HEK293T (cell line): ENCODE results near the gene IDH2.
"Not testable (repeated sequence)": the region's sequence is repeated elsewhere in the genome, so short reads cannot be mapped to it uniquely, and the experiment has no call there.

Experiments
- BHLHE40 ChIP-seq: fragments of 450-650 bp; IDR thresholded peaks from 2 replicates; pipeline ENCODE4 v1.6.1; 2016; ENCODE audit warnings: mild to moderate bottlenecking, moderate library complexity, borderline replicate concordance
- CTBP1 ChIP-seq: fragments of 450-650 bp; IDR thresholded peaks from 2 replicates; pipeline ENCODE4 v1.6.1; 2016; ENCODE audit warnings: borderline replicate concordance
- FOXA1 ChIP-seq: fragments of 450-650 bp; IDR thresholded peaks from 2 replicates; pipeline ENCODE4 v1.6.1; 2016; ENCODE audit warnings: mild to moderate bottlenecking
- FOXM1 ChIP-seq: fragments of 450-650 bp; IDR thresholded peaks from 2 replicates; pipeline ENCODE4 v1.6.1; 2017; ENCODE audit warnings: mild to moderate bottlenecking, borderline replicate concordance
- HDGF ChIP-seq: fragments of 450-650 bp; IDR thresholded peaks from 2 replicates; pipeline ENCODE4 v1.6.1; 2017; ENCODE audit warnings: antibody characterized with exemption, borderline replicate concordance
- L3MBTL2 ChIP-seq: fragments of 450-650 bp; conservative IDR thresholded peaks from 2 replicates; pipeline ENCODE4 v1.6.1; 2016; ENCODE audit warnings: mild to moderate bottlenecking
- SP1 ChIP-seq: fragments of 450-650 bp; IDR thresholded peaks from 2 replicates; pipeline ENCODE4 v1.6.1; 2017
- SUZ12 ChIP-seq: fragments of 450-650 bp; IDR thresholded peaks from 2 replicates; pipeline ENCODE4 v1.6.1; 2016; ENCODE audit warnings: mild to moderate bottlenecking
- TARDBP ChIP-seq: fragments of 450-650 bp; IDR thresholded peaks from 2 replicates; pipeline ENCODE4 v1.6.1; 2016
- TF ChIP-seq, protein P1 (sequence below): fragments of 450-650 bp; IDR thresholded peaks from 2 replicates; pipeline ENCODE4 v1.6.1; 2016

DNA sequence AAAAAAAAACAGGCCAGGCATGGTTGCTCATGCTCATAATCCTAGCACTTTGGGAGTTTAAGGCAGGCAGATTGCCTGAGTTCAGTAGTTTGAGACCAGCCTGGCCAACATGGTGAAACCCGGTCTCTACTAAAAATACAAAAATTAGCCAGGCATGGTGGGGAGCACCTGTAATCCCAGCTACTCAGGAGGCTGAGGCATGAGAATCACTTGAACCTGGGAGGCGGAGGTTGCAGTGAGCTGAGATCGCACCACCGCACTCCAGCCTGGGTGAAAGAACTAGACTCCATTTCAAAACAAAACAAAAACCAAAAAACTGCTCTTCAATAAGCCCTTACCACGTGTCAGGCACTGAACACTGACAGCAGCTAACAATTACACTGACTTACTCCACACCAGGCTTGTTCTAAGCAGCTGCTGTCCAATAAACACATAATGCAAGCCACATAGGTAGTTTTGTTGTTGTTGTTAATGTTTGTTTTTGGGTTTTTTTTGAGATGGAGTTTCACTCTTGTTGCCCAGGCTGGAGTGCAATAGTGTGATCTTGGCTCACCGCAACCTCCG lies 44.0 kb upstream of the IDH2 start:
- TF ChIP-seq FOXM1, TARDBP, SUZ12, FOXA1, BHLHE40, HDGF, SP1, CTBP1, L3MBTL2: not testable (repeated sequence)
- TF ChIP-seq, protein P1, sequence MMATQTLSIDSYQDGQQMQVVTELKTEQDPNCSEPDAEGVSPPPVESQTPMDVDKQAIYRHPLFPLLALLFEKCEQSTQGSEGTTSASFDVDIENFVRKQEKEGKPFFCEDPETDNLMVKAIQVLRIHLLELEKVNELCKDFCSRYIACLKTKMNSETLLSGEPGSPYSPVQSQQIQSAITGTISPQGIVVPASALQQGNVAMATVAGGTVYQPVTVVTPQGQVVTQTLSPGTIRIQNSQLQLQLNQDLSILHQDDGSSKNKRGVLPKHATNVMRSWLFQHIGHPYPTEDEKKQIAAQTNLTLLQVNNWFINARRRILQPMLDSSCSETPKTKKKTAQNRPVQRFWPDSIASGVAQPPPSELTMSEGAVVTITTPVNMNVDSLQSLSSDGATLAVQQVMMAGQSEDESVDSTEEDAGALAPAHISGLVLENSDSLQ = not testable (repeated sequence)
